ENCODE measurements around the gene CPEB4.

CPEB4 gene

DNA sequence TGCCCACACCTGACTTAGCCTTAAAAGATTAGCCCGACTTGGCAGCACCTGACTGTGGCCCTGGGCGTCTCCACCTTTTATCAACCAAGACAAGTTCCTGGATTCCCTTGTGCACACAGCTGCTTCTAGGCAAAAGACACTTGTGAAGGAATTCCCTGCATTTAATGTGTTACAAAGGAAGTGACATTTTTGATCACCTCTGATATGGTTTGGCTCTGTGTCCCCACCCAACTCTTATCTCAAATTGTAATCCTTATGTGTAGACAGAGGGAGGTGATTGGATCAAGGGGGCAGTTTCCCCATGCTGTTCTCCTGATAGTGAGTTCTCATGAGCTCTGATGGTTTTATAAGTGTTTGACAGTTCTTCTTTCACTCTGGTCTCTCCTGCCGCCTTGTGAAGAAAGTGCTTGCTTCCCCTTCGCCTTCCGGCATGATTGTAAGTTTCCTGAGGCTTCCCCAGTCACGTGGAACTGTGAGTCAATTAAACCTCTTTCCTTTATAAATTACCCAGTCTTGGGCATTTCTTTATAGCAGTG is 2.6 kb upstream of the CPEB4 start:
- DNase-seq: no peak

DNA sequence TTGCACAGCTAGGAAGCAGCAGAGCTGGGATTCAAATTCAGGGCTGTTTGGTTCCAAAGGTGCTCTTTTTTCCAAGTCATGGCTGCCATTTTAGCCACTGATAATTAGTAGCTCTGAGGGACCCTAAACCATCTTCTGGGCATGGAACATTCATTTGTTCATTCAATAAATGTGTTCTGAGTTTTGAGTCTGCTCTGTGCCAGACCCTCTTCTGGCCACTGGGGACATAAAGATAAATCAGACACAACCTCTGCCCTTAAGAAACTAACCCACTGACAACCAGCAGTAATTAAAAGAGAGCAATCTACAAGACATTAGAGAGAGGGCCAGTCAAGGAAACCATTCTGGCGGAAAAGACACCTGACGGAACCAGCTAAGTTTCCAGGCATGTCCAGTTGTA is 2.0 kb upstream of the CPEB4 start:
- DNase-seq: no peak

DNA sequence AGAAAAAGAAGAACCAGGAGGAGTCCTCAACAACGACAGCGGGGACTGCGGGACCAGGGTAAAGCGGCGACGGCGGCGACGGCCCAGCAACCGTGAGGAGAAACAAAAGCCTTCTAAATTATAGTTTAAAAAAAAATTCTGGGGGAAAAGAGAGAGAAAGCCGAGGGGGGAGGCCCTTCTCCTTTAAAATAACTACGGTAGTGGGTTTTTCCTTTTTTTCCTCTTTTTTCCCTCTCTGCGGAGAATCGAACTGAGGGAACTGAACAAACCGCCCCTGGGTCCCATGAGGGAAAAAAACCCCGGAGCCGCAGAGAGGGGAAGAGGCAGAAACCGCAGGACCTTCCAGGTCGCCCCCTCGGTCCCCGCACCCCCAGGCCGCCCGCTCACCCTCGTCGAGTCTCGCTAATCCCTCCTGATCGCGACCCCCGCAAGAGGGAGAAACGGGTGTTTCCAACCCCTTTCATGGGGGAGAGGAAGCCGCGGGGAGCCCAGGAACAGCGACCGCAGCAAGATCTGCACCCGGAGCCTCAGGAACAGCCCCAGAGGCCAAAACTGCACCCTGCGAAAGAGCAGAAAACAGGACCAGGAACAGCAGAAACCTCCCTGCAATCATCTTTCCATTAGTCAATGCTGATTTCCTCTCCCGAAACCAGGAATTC is 453 bp downstream of the CPEB4 start:
- no peak for DNase-seq

DNA sequence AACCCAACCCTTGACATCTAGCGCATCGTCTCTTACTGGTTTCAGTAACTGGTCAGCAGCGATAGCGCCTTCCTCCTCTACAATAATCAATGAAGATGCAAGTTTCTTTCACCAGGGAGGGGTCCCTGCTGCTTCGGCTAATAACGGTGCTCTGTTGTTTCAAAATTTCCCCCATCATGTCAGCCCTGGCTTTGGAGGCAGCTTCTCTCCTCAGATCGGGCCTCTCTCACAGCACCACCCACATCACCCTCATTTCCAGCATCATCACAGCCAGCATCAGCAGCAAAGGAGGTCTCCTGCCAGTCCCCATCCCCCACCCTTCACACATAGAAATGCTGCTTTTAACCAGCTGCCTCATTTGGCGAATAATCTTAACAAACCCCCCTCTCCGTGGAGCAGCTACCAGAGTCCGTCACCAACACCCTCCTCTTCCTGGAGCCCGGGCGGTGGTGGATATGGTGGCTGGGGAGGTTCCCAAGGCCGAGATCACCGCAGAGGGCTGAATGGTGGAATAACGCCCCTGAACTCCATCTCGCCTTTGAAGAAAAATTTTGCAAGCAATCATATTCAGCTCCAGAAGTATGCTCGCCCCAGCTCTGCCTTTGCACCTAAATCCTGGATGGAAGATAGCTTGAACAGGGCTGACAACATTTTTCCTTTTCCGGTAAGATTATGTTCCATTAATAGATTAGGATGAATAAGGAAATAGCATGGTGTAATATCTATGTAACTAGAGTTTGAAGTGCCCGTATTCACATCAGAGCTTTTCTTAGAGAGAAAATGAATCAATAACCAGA is 2.2 kb downstream of the CPEB4 start:
- no peak for DNase-seq

DNA sequence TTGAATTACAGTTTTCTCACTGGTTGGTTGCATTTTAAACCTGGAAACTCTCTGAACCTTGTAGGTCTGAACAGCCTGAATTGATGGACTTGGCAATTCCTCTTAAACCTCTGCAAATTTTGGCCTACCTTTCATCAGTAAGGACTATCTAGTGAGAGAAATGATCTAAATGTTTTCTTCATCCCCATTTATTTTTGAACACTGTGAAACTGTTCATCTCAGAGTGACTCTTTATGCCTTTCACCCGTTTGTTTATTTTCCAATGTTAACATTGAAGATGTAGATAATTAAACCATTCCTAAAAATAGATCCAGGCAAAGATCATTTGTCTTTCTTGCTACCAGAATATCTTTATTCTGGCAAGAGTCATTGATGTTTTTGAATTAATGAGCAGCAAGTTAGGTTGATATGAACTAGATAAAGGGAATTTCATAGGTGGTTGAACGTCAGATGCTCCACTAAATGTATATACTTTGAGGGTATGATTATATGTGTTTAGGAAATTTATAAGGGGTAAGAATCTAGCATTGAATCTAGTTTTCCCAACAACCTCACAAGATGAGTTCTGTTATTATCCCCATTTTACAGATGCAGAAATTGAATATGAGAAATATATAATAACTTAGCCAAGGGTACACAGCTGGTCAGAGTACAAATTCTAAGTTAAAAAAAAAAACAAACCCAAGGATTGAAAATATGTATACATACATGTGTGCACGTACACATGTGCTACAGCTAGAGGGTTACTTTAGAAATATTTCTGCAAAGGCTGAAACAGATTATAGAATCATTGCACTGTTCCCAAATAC is 3.4 kb downstream of the CPEB4 start:
- no peak for DNase-seq

DNA sequence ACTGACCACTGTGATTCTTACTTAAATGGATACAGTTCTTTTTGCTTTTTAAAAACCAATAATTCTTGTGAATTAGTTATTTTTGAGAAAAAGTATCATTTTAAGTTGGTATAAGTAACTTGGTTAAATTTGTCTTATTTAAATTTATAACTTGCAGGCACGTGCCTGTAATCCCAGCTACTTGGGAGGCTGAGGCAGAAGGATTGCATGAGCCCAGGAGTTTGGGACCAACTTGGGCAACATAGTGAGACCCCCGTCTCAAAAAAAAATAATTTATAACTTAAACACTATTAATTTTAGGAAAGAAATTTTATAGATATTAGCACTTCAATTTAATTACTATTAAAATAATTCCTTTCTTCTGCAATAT is 5.0 kb downstream of the CPEB4 start:
- DNase-seq: no peak

DNA sequence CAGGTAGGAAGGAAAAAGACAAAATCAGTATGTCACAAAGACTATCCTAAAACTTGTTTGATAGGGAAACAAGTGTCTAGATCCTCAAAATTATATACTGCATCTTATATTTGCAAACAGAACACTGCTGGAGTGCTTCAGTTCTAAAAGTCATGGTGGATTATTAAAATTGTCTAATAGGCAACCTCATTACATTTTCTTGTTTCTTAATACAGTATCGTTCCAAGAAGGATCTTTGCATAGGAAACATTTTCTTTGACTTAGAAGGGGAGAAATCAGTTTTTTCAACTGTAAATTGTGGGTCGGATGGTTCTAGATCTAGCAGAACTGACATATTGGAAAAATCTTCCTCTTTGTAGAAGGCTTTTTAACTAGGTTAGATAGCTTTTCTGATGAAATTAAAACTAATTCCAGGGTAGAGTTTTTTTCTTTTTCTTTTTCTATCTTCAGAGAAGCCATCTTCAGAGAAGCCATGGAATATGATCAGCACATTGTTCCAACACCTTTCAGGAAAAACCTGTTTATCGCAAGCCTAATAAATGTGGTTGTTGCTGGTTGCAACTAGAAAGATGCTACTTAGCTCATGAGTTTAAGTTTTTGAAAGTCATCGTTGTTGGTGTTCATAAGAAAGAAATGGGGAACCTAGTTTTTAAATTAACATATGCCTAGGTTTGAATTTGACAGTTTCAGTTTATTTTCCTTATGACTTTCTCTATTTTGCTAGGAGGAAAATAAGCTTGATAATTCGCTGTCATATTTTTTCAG is 7.4 kb downstream of the CPEB4 start:
- DNase-seq: no peak

DNA sequence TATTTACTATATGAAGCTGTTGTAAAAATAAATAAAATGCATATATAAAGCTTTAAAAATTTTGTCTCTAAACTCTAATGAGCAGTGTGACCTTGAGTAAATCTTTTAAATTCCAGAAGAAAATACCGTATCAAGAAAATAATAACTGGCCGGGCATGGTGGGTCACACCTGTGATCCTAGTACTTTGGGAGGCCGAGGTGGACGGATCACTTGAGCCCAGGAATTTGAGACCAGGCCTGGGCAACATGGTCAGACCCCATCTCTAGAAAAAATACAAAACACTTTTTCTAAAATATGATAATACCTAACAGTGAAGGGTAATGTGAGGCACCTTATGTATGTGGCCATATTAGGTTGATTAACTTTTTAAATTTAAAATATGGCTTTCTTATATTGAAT is 8.5 kb downstream of the CPEB4 start:
- DNase-seq: no peak

DNA sequence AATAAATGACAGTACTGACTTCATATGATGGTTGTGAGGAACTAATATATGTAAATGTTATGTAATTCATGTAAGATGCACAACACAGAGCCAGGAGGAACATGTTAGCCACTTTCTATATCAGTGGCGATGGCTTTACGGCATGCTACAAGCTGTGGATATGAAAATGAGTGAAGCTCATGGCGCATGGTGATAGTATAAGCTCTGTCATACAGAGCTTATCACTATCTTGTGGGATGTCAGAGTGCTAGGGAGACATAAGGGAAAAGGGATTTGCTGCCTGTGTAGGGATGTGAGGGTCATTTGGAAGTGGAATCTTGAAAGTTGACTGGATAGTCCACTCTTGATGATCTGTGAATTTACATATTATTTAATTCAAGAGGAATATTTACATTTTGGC is 13.6 kb downstream of the CPEB4 start:
- DNase-seq: no peak

DNA sequence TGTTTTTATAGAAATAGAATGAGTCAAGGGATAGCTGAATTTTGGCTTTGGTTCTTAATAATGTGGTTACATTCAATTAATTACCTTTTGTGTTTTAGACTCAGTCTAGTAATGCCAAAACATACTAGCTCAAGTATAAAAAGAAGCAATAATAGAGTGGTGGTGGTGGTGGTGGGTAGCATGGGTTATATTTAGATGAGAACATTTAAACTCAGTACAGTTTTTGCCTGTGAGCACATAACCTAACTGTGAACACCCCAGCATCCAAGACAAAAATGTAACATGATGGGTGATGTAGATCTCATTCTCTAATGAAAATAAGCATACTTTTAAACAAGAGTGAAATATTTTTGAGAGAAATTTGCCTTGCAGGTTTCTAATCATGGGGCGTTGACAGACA is 14.2 kb downstream of the CPEB4 start:
- no peak for DNase-seq

DNA sequence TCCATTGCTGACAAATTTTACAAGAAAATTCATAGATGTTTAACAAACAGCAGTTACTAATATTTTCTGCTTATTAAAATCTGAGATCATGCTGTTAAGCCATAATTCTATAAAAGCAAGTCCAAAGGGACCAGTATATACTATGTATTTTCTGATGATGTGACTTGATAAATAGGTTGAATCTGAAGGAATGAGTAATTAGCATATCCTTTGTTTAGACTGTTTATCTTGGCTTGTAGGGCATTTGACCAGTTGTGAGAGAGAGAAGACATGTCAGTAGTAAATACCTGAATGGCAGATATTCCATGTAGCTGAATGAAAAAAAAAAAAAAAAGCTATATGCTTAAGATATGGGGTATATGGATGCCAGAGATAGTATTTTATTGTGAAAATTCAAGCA is 14.6 kb downstream of the CPEB4 start:
- DNase-seq: no peak

DNA sequence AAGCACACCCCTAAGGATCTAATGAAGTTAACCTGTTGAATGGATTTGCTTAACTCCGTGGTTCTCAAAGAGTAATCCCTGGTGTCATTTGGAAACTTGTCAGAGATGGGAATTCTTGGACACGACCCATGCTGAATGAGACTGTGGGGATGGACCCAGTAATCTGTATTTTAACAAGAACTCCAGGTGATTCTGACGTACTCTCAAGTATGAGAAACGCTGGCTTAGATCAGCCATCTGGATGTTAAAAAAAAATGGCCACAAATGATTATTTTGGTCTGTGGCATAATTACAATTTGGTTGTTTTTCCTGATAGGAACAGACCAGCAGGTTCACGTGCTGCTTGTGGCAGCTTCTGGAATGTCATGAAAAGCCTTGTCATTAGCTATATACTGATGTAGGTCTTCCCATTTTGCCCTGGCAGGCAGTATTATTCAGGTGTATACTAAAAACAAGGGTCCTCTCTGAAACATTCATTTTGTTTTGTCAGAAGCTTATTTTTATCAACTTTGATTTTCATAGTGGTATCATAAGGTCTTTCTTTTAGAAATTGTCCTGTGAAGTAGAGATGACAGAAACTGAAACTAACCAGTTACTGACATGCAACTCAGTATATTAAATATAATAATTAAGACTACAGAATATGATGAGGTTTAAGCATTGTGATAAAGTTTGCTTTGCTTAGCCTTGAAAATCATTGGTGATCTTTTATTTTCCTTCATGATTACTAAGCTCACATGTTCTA is 15.4 kb downstream of the CPEB4 start:
- no peak for DNase-seq

DNA sequence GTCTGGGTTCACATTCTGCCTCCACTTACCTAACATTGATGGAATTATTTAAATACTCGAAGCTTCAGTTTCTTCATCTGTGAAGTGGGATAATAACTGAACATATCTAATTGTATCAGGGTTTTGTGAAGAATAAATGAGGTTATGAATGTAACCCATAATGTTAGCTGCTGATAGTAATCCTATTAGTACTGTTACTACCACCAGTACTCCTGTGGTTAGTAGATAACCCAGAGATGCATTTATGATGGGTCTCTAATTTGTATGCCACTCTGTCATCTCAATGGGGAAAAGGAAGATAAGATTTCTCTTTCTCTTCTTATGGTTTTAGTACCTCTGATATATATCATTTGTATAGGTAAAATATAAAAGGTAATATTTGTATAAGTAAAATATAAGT is 16.0 kb downstream of the CPEB4 start:
- no peak for DNase-seq

DNA sequence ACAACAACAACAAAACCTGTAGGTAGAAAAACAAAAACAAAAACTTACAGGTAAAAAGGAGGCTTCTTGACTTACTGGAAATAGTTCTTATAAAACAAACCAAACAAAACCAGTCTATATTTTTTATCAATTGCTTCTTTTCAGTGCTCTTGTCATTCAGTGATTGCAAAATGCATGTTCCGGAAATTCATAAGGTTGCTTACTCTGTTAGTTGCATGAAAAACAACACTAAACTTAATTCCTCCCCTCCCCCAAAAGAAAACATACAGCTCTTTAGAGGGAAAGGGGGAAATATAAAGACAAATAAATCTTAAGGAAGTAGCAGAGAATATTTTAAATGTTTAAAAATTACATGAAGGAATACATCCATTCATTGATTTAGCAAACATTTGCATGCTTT is 19.1 kb downstream of the CPEB4 start:
- no peak for DNase-seq

DNA sequence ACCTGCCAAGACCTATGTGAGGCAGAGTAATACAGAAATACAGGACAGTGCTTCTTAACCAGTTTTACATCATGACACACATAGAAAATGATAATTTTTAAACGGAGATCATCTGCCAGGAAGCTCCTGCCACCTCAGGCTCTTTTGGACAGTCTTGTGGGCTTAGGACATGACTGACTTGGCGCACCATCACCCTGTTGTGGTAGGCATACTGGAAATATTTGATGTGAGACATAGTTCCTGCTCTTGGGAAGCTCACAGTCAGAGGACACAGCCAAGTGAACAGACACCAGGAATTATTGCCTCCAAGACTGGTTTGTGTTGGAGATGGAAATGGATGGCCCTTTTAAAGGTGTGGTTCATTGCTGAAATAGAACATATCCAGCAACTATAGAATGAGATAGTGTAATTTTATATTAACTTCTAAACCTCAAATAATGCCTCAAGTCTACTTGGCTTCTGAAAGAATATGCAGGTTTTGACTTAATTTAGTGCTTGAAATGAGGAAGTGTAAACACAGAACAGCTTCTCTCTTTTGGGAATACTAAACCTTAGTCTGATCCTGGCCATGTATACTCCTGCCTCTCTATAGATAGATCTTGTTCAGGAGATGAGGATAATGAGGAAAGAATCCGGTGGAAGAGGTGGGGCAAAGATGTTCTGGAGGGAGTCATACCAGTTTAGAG is 19.7 kb downstream of the CPEB4 start:
- no peak for DNase-seq

DNA sequence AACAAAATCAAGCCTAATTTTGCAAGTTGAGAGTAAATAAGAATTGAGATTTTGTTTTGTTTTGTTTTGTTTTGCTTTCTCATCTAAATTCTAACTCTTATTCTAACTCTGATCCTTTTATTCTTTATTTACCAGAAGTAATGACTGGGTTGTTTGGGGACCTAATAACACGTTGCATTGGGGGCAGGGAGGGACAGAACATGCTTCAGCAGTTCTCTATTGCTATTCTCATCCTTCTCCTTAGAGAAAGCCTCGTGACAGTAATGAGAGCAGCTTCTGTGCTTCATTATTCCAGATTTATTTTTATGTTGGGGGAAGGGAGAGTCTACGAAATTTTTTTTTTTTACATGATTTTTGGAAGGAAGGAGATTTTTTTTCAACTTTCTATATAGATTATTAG is 21.1 kb downstream of the CPEB4 start:
- DNase-seq: no peak

DNA sequence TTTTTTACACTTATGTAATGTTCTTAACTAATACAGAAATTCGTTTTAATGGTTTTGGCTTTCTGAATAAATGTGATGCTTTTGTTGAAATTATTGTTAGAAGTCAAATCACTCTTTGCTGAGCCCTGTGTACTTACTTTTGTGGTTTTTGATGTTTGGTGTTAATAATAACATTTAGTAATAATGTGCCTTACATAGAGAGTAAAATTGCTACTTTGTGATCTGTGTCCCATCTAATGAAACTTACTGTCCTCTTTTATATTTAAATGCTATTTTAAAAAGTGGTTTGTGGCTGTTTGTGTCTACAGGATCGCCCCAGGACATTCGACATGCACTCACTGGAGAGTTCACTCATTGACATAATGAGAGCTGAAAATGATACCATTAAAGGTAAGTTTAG is 22.1 kb downstream of the CPEB4 start:
- DNase-seq: no peak

DNA sequence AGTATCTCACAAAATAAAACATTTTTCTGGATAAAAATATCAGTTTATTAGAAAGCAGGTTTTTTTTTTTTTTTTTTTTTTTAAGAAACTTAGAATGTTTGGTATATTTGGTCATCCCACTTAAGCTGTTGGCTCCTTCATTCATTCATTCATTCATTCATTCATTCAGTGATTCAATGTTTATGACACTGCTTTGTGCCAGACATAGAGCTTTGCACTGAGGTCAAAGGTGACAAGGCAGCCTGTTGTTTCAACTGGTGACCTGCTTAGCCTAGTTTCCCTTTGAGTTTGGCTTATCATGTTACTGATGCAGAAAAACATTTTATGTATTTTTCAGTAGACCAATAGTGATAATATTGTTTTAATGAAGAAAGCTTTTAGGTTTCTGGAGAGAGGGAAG is 23.5 kb downstream of the CPEB4 start:
- DNase-seq: no peak

DNA sequence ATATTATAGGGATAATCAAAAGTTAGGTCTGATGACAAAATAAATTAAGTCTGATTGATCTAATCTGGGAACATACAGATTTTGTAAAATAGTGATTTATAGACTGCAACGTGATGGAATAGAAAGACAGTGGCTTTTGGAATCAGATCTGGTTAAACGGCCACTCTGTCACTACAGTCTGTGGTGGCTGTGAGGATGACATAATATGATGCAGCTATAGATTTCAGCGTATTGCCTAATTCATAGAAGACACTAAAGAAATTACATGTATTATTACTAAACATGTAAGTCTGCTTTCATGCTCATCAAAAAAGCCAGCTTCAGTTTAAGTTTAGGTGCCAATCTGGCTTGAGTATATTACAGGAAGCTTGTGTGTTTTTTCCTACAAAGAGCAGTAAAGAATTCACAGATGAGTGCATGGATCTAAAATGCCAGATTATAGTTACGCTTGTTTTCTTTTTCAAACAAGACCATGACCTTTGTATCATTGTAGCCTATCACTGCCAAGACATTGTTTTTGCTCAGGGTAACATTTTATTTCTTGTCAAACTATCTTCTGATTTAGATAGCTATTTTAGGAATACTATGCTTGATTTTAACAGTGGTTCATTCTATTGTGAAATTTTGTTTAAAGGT is 25.7 kb downstream of the CPEB4 start:
- no peak for DNase-seq

DNA sequence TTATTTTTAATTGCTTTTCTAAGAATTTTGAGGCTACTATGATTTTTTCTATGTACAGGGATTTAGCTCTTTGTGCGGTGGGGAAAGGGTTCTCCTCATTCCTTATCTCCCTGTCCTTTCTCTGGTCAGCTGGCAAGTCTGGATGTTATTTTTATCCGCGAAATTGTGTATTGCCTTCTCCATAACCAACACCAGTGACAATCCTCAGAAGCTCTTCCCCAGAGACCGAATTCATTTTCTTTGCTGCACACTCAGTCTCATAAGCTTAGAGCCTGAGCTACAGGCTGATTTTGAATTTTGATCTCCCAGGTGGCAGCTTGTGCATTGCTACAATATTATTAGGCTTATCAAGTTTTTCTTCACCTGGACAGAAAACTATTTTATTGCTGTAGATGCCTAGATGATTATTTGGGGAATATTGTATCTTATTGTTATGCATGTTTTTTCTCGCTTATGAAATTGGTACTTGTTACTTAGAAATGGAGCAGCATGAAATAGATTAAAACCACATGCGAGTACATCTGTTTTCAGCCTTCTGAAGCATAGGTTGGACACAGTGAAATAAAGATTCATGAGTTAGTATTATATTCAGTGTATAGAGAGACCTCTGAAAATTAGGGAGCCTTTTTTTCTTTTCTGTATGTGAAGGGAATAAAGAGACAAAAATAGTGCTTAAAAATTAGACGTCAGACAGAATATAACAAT is 27.3 kb downstream of the CPEB4 start:
- DNase-seq: no peak
